ENCODE results near the gene CMTM2.

CMTM2 gene

DNA sequence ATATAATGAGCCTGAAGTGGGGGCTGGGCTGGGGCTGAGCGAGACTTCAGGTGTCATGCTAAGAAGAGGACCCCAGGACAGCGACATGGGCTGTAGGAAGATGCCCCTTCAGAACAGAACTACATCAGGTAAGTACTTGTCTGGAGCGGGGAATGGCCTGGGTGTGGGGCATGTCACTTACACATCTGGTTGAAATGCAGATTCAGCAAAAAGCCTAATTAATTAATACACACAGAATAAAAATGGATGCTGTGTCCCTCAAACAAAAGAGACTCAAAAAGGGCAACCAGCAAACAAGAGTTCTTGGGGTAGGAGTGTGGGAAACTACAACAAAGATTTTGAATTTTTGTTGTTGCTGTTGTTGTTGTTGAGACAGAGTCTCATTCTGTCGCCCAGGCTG lies 11.8 kb downstream of the CMTM2 start:
- Histone ChIP-seq H3K27ac (replicated peaks) (no peak overlapping the region), H3K27me3 (ENCODE audit: insufficient read depth, poor library complexity, severe bottlenecking) (no peaks in the 10 kb centered on the region), H3K4me3 (replicated peaks; ENCODE audit: insufficient read depth, low read length) (no peak overlapping the region)
- DNase-seq (ENCODE audit: low read depth in 1 of 2, low spot score in 1 of 2), result no peak
- no peak for TF ChIP-seq GABPA (IDR thresholded peaks at IDR 0.05; ENCODE audit: low read depth)
- no peak for TF ChIP-seq SPI1 (IDR thresholded peaks at IDR 0.05; ENCODE audit: borderline replicate concordance, low read depth)
- TF ChIP-seq, protein P1, sequence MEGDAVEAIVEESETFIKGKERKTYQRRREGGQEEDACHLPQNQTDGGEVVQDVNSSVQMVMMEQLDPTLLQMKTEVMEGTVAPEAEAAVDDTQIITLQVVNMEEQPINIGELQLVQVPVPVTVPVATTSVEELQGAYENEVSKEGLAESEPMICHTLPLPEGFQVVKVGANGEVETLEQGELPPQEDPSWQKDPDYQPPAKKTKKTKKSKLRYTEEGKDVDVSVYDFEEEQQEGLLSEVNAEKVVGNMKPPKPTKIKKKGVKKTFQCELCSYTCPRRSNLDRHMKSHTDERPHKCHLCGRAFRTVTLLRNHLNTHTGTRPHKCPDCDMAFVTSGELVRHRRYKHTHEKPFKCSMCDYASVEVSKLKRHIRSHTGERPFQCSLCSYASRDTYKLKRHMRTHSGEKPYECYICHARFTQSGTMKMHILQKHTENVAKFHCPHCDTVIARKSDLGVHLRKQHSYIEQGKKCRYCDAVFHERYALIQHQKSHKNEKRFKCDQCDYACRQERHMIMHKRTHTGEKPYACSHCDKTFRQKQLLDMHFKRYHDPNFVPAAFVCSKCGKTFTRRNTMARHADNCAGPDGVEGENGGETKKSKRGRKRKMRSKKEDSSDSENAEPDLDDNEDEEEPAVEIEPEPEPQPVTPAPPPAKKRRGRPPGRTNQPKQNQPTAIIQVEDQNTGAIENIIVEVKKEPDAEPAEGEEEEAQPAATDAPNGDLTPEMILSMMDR (IDR thresholded peaks at IDR 0.05; ENCODE audit: insufficient read depth, low read length), result no peak
- TF ChIP-seq, protein P2, sequence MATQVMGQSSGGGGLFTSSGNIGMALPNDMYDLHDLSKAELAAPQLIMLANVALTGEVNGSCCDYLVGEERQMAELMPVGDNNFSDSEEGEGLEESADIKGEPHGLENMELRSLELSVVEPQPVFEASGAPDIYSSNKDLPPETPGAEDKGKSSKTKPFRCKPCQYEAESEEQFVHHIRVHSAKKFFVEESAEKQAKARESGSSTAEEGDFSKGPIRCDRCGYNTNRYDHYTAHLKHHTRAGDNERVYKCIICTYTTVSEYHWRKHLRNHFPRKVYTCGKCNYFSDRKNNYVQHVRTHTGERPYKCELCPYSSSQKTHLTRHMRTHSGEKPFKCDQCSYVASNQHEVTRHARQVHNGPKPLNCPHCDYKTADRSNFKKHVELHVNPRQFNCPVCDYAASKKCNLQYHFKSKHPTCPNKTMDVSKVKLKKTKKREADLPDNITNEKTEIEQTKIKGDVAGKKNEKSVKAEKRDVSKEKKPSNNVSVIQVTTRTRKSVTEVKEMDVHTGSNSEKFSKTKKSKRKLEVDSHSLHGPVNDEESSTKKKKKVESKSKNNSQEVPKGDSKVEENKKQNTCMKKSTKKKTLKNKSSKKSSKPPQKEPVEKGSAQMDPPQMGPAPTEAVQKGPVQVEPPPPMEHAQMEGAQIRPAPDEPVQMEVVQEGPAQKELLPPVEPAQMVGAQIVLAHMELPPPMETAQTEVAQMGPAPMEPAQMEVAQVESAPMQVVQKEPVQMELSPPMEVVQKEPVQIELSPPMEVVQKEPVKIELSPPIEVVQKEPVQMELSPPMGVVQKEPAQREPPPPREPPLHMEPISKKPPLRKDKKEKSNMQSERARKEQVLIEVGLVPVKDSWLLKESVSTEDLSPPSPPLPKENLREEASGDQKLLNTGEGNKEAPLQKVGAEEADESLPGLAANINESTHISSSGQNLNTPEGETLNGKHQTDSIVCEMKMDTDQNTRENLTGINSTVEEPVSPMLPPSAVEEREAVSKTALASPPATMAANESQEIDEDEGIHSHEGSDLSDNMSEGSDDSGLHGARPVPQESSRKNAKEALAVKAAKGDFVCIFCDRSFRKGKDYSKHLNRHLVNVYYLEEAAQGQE (IDR thresholded peaks at IDR 0.05; ENCODE audit: insufficient replicate concordance, low read depth), result no peak
- TF ChIP-seq POLR2AphosphoS5 (IDR thresholded peaks at IDR 0.05; ENCODE audit: low read depth), result no peak

DNA sequence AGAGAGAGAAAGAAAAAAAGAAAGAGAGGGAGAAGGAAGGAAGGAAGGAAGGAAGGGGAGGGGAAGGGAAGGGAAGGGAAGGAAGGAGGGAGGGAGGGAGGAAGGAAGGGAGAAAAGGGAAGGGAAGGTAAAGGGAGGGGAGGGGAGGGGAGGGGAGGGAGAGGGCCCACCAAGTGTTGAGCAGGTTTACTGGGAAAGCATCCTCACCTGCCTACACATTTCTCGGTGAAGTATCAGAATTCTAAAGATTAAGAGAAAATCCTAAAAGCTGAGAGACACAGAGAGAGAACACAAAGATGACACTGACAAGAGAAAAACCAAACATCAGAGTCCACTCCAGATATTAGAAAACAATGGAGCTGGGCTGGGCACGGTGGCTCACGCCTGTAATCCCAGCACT lies 13.0 kb downstream of the CMTM2 start:
- no peak for DNase-seq (ENCODE audit: low read depth in 1 of 2, low spot score in 1 of 2)
- Histone ChIP-seq H3K4me3 (replicated peaks; ENCODE audit: insufficient read depth, low read length) (no peak overlapping the region), H3K27me3 (ENCODE audit: insufficient read depth, poor library complexity, severe bottlenecking) (no peaks in the 10 kb centered on the region), H3K27ac (replicated peaks) (no peak overlapping the region)
- TF ChIP-seq SPI1 (IDR thresholded peaks at IDR 0.05; ENCODE audit: borderline replicate concordance, low read depth), result no peak
- TF ChIP-seq POLR2AphosphoS5 (IDR thresholded peaks at IDR 0.05; ENCODE audit: low read depth), result no peak
- TF ChIP-seq GABPA (IDR thresholded peaks at IDR 0.05; ENCODE audit: low read depth), result no peak
- TF ChIP-seq, protein P2 (IDR thresholded peaks at IDR 0.05; ENCODE audit: insufficient replicate concordance, low read depth), result no peak
- TF ChIP-seq, protein P1 (IDR thresholded peaks at IDR 0.05; ENCODE audit: insufficient read depth, low read length), result no peak

DNA sequence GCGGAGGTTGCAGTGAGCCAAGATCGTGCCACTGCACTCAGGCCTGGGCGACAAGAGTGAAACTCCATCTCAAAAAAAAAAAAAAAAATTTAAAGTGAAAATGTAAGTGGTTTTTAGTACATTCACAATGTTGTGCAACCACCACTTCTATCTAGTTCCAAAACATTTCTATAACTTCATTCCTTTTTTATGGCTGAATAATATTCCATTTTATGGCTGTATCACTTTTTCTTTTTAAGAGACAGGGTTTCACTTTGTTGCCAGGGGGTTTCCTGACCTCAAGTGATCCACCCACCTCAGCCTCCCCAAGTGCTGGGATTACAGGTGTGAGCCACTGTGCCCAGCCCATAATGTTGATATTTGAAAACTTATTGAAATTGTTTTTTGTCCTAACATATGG lies 13.6 kb downstream of the CMTM2 start:
- TF ChIP-seq, protein P2 (IDR thresholded peaks at IDR 0.05; ENCODE audit: insufficient replicate concordance, low read depth), result no peak
- TF ChIP-seq POLR2AphosphoS5 (IDR thresholded peaks at IDR 0.05; ENCODE audit: low read depth) (no peak), SPI1 (IDR thresholded peaks at IDR 0.05; ENCODE audit: borderline replicate concordance, low read depth) (no peak)
- no peak for DNase-seq (ENCODE audit: low read depth in 1 of 2, low spot score in 1 of 2)
- Histone ChIP-seq H3K27ac (replicated peaks) (no peak overlapping the region), H3K4me3 (replicated peaks; ENCODE audit: insufficient read depth, low read length) (no peak overlapping the region), H3K27me3 (ENCODE audit: insufficient read depth, poor library complexity, severe bottlenecking) (no peaks in the 10 kb centered on the region)
